Measurements from ENCODE around the gene PANK1.

- TF ChIP-seq CTCF (IDR thresholded peaks at IDR 0.05; ENCODE audit: insufficient read depth, low read depth, low read length) (no peak), EZH2 (IDR thresholded peaks at IDR 0.05; ENCODE audit: insufficient read depth, low read length) (no peak)
Measured at GRCh38 chr10:89627830-89628229, 17.2 kb downstream of the PANK1 start.
